WTC11 (cell line): ENCODE data around the gene RGS17. TPM values are rescaled to one million over a fixed set of nuclear protein-coding genes. Genes with fewer than 3 reads are reported as not detected.
A peak's percentile ranks its signal among the peaks of the same experiment; 100 is the strongest.

Experiments used
- ATAC-seq: fragments of 200-7000 bp; cut with Tn5 transposase; 2 replicates; pipeline ENCODE4 v1.10.0; 2021; ENCODE audit warnings: mild to moderate bottlenecking, moderate library complexity
- CTCF ChIA-PET: fragments of 300-600 bp; sonication (Branson Sonifier 250); formaldehyde crosslinking; loops from one replicate; lab custom pipeline; 2021; ENCODE audit warnings: antibody characterized with exemption; lab: Charles Lee
- POLR2A ChIA-PET: fragments of 350-600 bp; sonication (Branson Sonifier 250); formaldehyde crosslinking; loops from one replicate; lab custom pipeline; 2021; ENCODE audit warnings: antibody characterized with exemption; lab: Charles Lee
- DNase-seq: peaks from one replicate; pipeline ENCODE4 v3.0.0; 2021; ENCODE audit warnings: low spot score
- H3K27ac Mint-ChIP-seq: 2 replicates; pipeline ENCODE4 v1.8.0; 2021; ENCODE audit warnings: mixed read lengths
- H3K27me3 Mint-ChIP-seq: 2 replicates; pipeline ENCODE4 v1.8.0; 2021; ENCODE audit warnings: low read depth, mild to moderate bottlenecking, moderate library complexity, mixed read lengths
- H3K36me3 Mint-ChIP-seq: 2 replicates; pipeline ENCODE4 v1.8.0; 2021; ENCODE audit warnings: mixed read lengths
- H3K4me1 Mint-ChIP-seq: 2 replicates; pipeline ENCODE4 v1.8.0; 2022; ENCODE audit warnings: mixed read lengths
- H3K4me3 Mint-ChIP-seq: 2 replicates; pipeline ENCODE4 v1.8.0; 2021; ENCODE audit warnings: mild to moderate bottlenecking, moderate library complexity, mixed read lengths
- H3K9me3 Mint-ChIP-seq: 2 replicates; pipeline ENCODE4 v1.8.0; 2021; ENCODE audit warnings: mixed read lengths
- AR ChIP-seq: fragments of 250-450 bp; sonication (Bioruptor Pico); IDR thresholded peaks from 2 replicates; pipeline ENCODE4 v1.9.0; 2021; ENCODE audit warnings: mild to moderate bottlenecking
- CDX4 ChIP-seq: fragments of 250-450 bp; sonication (Bioruptor Pico); IDR thresholded peaks from 2 replicates; pipeline ENCODE4 v1.9.0; 2021; ENCODE audit warnings: moderate library complexity, mild to moderate bottlenecking, inconsistent platforms, borderline replicate concordance
- CREB1 ChIP-seq: sonication (generic); formaldehyde crosslinking; IDR thresholded peaks from 2 replicates; pipeline ENCODE4 v1.8.0; 2023; ENCODE audit warnings: mild to moderate bottlenecking, missing genetic modification reagents
- E2F4 ChIP-seq: sonication (generic); formaldehyde crosslinking; IDR thresholded peaks from 2 replicates; pipeline ENCODE4 v1.8.1; 2022; ENCODE audit warnings: low read depth, mild to moderate bottlenecking, moderate library complexity, missing genetic modification reagents, borderline replicate concordance
- FOXJ3 ChIP-seq: sonication (generic); formaldehyde crosslinking; IDR thresholded peaks from 2 replicates; pipeline ENCODE4 v1.9.0; 2021; ENCODE audit warnings: missing genetic modification reagents, mild to moderate bottlenecking, borderline replicate concordance
- FOXP4 ChIP-seq: sonication (generic); formaldehyde crosslinking; IDR thresholded peaks from 2 replicates; pipeline ENCODE4 v1.8.0; 2022; ENCODE audit warnings: mild to moderate bottlenecking, missing genetic modification reagents
- HMGXB4 ChIP-seq: sonication (generic); formaldehyde crosslinking; IDR thresholded peaks from 2 replicates; pipeline ENCODE4 v1.8.1; 2023; ENCODE audit warnings: mild to moderate bottlenecking, moderate library complexity, missing genetic modification reagents
- IRF2 ChIP-seq: sonication (generic); formaldehyde crosslinking; IDR thresholded peaks from 2 replicates; pipeline ENCODE4 v1.8.0; 2022; ENCODE audit warnings: low read depth, missing genetic modification reagents, borderline replicate concordance
- MYBL2 ChIP-seq: sonication (generic); formaldehyde crosslinking; IDR thresholded peaks from 2 replicates; pipeline ENCODE4 v1.8.1; 2023; ENCODE audit warnings: mild to moderate bottlenecking, moderate library complexity, missing genetic modification reagents
- NFE2L1 ChIP-seq: sonication (generic); formaldehyde crosslinking; IDR thresholded peaks from 2 replicates; pipeline ENCODE4 v1.8.1; 2023; ENCODE audit warnings: missing genetic modification reagents
- NR3C1 ChIP-seq: sonication (generic); formaldehyde crosslinking; conservative IDR thresholded peaks from 2 replicates; pipeline ENCODE4 v1.8.1; 2023; ENCODE audit warnings: low read depth, mild to moderate bottlenecking, missing genetic modification reagents
- PREB ChIP-seq: sonication (generic); formaldehyde crosslinking; IDR thresholded peaks from 2 replicates; pipeline ENCODE4 v1.8.1; 2022; ENCODE audit warnings: mild to moderate bottlenecking, missing genetic modification reagents, moderate library complexity, borderline replicate concordance
- PRRX2 ChIP-seq: fragments of 250-450 bp; sonication (Bioruptor Pico); IDR thresholded peaks from 2 replicates; pipeline ENCODE4 v1.8.0; 2021; ENCODE audit warnings: mild to moderate bottlenecking
- STAT6 ChIP-seq: sonication (generic); formaldehyde crosslinking; conservative IDR thresholded peaks from 2 replicates; pipeline ENCODE4 v1.8.1; 2023; ENCODE audit warnings: mild to moderate bottlenecking, low read depth, missing genetic modification reagents, moderate library complexity
- ZNF263 ChIP-seq: sonication (generic); formaldehyde crosslinking; IDR thresholded peaks from 2 replicates; pipeline ENCODE4 v1.8.1; 2022; ENCODE audit warnings: low read depth, mild to moderate bottlenecking, moderate library complexity, missing genetic modification reagents
- ZNF423 ChIP-seq: fragments of 250-450 bp; sonication (Bioruptor Pico); IDR thresholded peaks from 2 replicates; pipeline ENCODE4 v2.1.2; 2022; ENCODE audit warnings: mild to moderate bottlenecking, moderate library complexity
- ZNF532 ChIP-seq: fragments of 250-450 bp; sonication (Bioruptor Pico); IDR thresholded peaks from 2 replicates; pipeline ENCODE4 v1.9.0; 2021; ENCODE audit warnings: mild to moderate bottlenecking, borderline replicate concordance
- total RNA-seq: library from RNA; stranded (reverse); gene quantifications from 3 replicates; pipeline ENCODE4 v1.2.3, GENCODE V29; 2021

Gene RGS17
- total RNA-seq, 1 experiment from 2014 or later = 9.3 TPM

GRCh38 chr6:152975204-152975915, 155.7 kb downstream of the RGS17 start (continued):
- TF ChIP-seq FOXP4 (no peak), PRRX2 (CRISPR knock-in tag) (no peak), NFE2L1 (CRISPR knock-in tag) (no peak)

- Mint-ChIP-seq H3K27ac (peak overlapping the region; percentile 36; the same call in 1 of the 2 replicates), H3K4me3 (no peak overlapping the region), H3K4me1 (peaks cover 31% of the 10 kb centered on the region), H3K27me3 (no peaks in the 10 kb centered on the region), H3K36me3 (peaks cover 64% of the 10 kb centered on the region), H3K9me3 (no peaks in the 10 kb centered on the region)
- POLR2A ChIA-PET = no interaction called here
- CTCF ChIA-PET = no interaction called here
- ATAC-seq (no peak), DNase-seq (no peak)
- TF ChIP-seq E2F4 (no peak), ZNF263 (CRISPR knock-in tag) (no peak), MYBL2 (CRISPR knock-in tag) (no peak), FOXJ3 (no peak), STAT6 (no peak), NR3C1 (CRISPR knock-in tag) (no peak), ZNF532 (CRISPR knock-in tag) (no peak), IRF2 (CRISPR knock-in tag) (no peak), ZNF423 (CRISPR knock-in tag) (no peak), AR (CRISPR knock-in tag) (no peak), PREB (CRISPR knock-in tag) (no peak), CDX4 (CRISPR knock-in tag) (no peak), HMGXB4 (CRISPR knock-in tag) (no peak), CREB1 (CRISPR knock-in tag) (no peak)
These were observed 157.2 kb downstream of the RGS17 start for GRCh38 chr6:152973916-152974315.
